ENCODE measurements around the gene PMF1. TPM values are rescaled to one million over a fixed set of nuclear protein-coding genes. Genes with fewer than 3 reads are reported as not detected.
A peak's percentile ranks its signal among the peaks of the same experiment; 100 is the strongest.

Gene PMF1
- total and polyA plus RNA-seq, 2 of the 13 experiments (the other 11 are each of a cell fraction or from before 2014, with no cell fraction given) = 72.5 to 89.0 TPM

DNA sequence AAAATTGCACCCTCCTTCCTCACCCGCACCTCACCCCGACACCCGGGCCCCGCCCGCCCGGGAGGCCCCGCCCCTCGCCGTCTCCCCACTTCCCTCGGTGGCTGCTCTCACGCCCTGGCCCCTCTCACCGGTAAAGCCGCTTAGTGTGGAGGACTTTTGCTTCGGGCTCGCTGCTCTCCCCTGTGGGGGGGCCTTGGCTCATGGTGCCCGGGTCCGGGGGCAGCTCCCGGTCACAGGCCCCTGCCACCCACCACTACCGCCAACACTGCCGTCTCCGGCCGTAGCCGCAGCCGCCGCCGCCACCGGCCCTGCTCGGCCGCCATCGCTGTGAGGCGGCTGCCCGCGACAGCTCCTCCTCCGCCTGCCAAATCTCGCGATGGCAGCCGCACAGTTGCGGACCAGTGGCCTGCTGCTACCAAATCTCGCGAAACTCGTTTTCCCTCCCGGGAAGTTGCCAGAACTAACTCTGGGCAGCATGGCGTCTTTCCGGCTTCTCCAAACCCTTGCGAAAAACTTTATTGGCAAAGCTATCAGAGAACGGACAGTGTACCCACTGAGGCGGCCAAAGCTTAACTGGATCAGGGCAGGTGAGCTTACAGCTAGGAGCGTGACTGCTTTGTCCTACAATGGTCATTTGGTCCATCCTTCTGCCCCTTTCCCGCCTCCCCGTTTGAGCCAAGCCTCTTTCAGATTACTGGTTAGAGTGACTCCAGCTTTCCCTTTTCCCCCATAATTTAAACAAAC, 69.8 kb downstream of the PMF1 start, which contains the start of gene SMG5 (continued):
- TF ChIP-seq, protein P1, sequence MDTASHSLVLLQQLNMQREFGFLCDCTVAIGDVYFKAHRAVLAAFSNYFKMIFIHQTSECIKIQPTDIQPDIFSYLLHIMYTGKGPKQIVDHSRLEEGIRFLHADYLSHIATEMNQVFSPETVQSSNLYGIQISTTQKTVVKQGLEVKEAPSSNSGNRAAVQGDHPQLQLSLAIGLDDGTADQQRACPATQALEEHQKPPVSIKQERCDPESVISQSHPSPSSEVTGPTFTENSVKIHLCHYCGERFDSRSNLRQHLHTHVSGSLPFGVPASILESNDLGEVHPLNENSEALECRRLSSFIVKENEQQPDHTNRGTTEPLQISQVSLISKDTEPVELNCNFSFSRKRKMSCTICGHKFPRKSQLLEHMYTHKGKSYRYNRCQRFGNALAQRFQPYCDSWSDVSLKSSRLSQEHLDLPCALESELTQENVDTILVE (CRISPR knock-in tag; IDR thresholded peaks at IDR 0.05) = peak; percentile 96
- TF ChIP-seq ZNF615 (CRISPR knock-in tag; IDR thresholded peaks at IDR 0.05; ENCODE audit: borderline replicate concordance) = peak; percentile 20; the same call in 1 of the 2 replicates
- TF ChIP-seq, protein P2, sequence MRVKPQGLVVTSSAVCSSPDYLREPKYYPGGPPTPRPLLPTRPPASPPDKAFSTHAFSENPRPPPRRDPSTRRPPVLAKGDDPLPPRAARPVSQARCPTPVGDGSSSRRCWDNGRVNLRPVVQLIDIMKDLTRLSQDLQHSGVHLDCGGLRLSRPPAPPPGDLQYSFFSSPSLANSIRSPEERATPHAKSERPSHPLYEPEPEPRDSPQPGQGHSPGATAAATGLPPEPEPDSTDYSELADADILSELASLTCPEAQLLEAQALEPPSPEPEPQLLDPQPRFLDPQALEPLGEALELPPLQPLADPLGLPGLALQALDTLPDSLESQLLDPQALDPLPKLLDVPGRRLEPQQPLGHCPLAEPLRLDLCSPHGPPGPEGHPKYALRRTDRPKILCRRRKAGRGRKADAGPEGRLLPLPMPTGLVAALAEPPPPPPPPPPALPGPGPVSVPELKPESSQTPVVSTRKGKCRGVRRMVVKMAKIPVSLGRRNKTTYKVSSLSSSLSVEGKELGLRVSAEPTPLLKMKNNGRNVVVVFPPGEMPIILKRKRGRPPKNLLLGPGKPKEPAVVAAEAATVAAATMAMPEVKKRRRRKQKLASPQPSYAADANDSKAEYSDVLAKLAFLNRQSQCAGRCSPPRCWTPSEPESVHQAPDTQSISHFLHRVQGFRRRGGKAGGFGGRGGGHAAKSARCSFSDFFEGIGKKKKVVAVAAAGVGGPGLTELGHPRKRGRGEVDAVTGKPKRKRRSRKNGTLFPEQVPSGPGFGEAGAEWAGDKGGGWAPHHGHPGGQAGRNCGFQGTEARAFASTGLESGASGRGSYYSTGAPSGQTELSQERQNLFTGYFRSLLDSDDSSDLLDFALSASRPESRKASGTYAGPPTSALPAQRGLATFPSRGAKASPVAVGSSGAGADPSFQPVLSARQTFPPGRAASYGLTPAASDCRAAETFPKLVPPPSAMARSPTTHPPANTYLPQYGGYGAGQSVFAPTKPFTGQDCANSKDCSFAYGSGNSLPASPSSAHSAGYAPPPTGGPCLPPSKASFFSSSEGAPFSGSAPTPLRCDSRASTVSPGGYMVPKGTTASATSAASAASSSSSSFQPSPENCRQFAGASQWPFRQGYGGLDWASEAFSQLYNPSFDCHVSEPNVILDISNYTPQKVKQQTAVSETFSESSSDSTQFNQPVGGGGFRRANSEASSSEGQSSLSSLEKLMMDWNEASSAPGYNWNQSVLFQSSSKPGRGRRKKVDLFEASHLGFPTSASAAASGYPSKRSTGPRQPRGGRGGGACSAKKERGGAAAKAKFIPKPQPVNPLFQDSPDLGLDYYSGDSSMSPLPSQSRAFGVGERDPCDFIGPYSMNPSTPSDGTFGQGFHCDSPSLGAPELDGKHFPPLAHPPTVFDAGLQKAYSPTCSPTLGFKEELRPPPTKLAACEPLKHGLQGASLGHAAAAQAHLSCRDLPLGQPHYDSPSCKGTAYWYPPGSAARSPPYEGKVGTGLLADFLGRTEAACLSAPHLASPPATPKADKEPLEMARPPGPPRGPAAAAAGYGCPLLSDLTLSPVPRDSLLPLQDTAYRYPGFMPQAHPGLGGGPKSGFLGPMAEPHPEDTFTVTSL (CRISPR knock-in tag; IDR thresholded peaks at IDR 0.05; ENCODE audit: borderline replicate concordance) = no peak; the same call in 1 of the 2 replicates
- TF ChIP-seq ZFY (CRISPR knock-in tag; IDR thresholded peaks at IDR 0.05) = peak; percentile 79
- peak; percentile 22; the same call in 1 of the 2 replicates for TF ChIP-seq ZNF629 (CRISPR knock-in tag; conservative IDR thresholded peaks at IDR 0.05)
- TF ChIP-seq GMEB2 (CRISPR knock-in tag; IDR thresholded peaks at IDR 0.05; ENCODE audit: low read depth) = peak; percentile 48; the same call in 1 of the 2 replicates
- peak; percentile 58; the same call in 1 of the 2 replicates for TF ChIP-seq THAP8 (CRISPR knock-in tag; IDR thresholded peaks at IDR 0.05; ENCODE audit: borderline replicate concordance)
- TF ChIP-seq ZNF577 (CRISPR knock-in tag; IDR thresholded peaks at IDR 0.05; ENCODE audit: borderline replicate concordance, low read depth) = 0 out of 2 replicates have a peak, but pooled peaks have one; percentile 38
- TF ChIP-seq ZNF350 (CRISPR knock-in tag; IDR thresholded peaks at IDR 0.05; ENCODE audit: borderline replicate concordance, low read depth) = peak; percentile 73; the same call in 1 of the 2 replicates
- peak; percentile 92 for TF ChIP-seq ZNF792 (CRISPR knock-in tag; IDR thresholded peaks at IDR 0.05)
- peak; percentile 83 for TF ChIP-seq HHEX (CRISPR knock-in tag; IDR thresholded peaks at IDR 0.05)
- peak; percentile 93 for TF ChIP-seq ELF3 (CRISPR knock-in tag; IDR thresholded peaks at IDR 0.05)
- 0 out of 2 replicates have a peak, but pooled peaks have one; percentile 45 for TF ChIP-seq ZNF816 (CRISPR knock-in tag; IDR thresholded peaks at IDR 0.05; ENCODE audit: borderline replicate concordance)
- TF ChIP-seq MXD3 (CRISPR knock-in tag; IDR thresholded peaks at IDR 0.05) = peak; percentile 73
- TF ChIP-seq FOSL2 (CRISPR knock-in tag; IDR thresholded peaks at IDR 0.05) = peak; percentile 25; the same call in 1 of the 2 replicates
- no peak for TF ChIP-seq BHLHE40 (IDR thresholded peaks at IDR 0.05; ENCODE audit: low read length)
- peak; percentile 95 for TF ChIP-seq ELF1 (CRISPR knock-in tag; IDR thresholded peaks at IDR 0.05)
- peak; percentile 53; the same call in 1 of the 2 replicates for TF ChIP-seq ZNF543 (CRISPR knock-in tag; IDR thresholded peaks at IDR 0.05)
- TF ChIP-seq, protein P3, sequence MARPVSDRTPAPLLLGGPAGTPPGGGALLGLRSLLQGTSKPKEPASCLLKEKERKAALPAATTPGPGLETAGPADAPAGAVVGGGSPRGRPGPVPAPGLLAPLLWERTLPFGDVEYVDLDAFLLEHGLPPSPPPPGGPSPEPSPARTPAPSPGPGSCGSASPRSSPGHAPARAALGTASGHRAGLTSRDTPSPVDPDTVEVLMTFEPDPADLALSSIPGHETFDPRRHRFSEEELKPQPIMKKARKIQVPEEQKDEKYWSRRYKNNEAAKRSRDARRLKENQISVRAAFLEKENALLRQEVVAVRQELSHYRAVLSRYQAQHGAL (CRISPR knock-in tag; IDR thresholded peaks at IDR 0.05; ENCODE audit: not compliant biosample characterization) = no peak

Measured in HepG2 (cell line).